Stomach (tissue), 4 donors: ENCODE results near the gene HSPB6.

Source experiments
- POLR2A ChIP-seq, 4 donors: fragments of 450-650 bp; IDR thresholded peaks; one replicate each; pipeline ENCODE4 v1.6.1; 2016; ENCODE audit warnings: antibody characterized with exemption in 4 of 4, control low read depth in 2 of 4, mild to moderate bottlenecking in 1 of 4, moderate library complexity in 1 of 4
- TF ChIP-seq, protein P1 (sequence below), 7 experiments: fragments of 450-650 bp in 4 of 7; fragments of 200-600 bp in 3 of 7; sonication (generic) in 3 of 7; IDR thresholded peaks; one replicate each; pipeline ENCODE4 v1.5.1; 2016 to 2019; ENCODE audit warnings: antibody characterized with exemption in 7 of 7, control low read depth in 2 of 7, mild to moderate bottlenecking in 1 of 7

DNA sequence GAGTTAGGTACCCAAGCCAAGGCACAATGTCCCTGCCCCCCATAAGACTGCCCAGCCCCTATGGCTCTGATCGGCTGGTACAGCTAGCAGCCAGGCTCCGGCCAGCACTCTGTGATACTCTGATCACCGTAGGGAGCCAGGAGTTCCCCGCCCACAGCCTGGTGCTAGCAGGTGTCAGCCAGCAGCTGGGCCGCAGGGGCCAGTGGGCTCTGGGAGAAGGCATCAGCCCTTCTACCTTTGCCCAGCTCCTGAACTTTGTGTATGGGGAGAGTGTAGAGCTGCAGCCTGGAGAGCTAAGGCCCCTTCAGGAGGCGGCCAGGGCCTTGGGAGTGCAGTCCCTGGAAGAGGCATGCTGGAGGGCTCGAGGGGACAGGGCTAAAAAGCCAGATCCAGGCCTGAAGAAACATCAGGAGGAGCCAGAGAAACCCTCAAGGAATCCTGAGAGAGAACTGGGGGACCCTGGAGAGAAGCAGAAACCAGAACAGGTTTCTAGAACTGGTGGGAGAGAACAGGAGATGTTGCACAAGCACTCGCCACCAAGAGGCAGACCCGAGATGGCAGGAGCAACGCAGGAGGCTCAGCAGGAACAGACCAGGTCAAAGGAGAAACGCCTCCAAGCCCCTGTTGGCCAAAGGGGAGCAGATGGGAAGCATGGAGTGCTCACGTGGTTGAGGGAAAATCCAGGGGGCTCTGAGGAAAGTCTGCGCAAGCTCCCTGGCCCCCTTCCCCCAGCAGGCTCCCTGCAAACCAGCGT lies 42.1 kb downstream of the HSPB6 start:
- no peak for TF ChIP-seq POLR2A (IDR thresholded peaks at IDR 0.05)
- TF ChIP-seq, protein P1, sequence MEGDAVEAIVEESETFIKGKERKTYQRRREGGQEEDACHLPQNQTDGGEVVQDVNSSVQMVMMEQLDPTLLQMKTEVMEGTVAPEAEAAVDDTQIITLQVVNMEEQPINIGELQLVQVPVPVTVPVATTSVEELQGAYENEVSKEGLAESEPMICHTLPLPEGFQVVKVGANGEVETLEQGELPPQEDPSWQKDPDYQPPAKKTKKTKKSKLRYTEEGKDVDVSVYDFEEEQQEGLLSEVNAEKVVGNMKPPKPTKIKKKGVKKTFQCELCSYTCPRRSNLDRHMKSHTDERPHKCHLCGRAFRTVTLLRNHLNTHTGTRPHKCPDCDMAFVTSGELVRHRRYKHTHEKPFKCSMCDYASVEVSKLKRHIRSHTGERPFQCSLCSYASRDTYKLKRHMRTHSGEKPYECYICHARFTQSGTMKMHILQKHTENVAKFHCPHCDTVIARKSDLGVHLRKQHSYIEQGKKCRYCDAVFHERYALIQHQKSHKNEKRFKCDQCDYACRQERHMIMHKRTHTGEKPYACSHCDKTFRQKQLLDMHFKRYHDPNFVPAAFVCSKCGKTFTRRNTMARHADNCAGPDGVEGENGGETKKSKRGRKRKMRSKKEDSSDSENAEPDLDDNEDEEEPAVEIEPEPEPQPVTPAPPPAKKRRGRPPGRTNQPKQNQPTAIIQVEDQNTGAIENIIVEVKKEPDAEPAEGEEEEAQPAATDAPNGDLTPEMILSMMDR (IDR thresholded peaks at IDR 0.05): no peak
